ENCODE data around the gene FNTB. TPM values are rescaled to one million over a fixed set of nuclear protein-coding genes. Genes with fewer than 3 reads are reported as not detected.

The FNTB gene
- total and polyA plus RNA-seq, 2 donors (not counting 3 experiments of a cell fraction or from before 2014, with no cell fraction given): 21.0 to 21.6 TPM

DNA sequence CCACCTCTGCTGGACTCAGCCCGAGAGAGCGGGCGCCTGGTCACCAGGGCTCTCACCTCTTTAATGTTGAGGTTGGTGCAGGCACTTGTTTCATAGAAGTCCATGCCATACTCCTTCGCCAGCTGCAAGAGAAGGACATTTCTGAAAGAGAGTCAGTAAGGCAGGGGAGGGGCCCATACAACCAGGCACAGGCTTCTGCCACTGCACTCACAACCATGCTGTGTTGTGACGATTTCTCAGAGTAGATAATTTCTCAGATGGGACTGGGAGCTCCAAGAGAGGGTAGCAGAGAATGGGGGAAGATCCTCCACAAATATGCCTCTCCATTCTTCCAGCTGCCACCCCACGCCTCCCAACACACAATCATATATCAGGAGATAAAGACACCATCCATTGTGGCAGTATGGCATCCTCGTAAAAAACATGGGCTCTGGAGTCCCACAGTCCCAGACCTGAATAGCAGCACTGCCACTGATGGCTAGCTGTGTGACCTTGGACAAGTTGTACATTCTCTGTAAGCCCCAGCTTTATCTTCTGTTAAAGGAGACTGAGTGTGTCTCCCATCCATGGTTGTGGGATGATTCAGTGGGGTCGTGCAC, 38.0 kb upstream of the FNTB start:
- POLR2A ChIA-PET: no interaction called here
- Histone ChIP-seq H3K9me3 (replicated peaks; ENCODE audit: control insufficient read depth, insufficient read depth, low read length) (no peaks in the 10 kb centered on the region), H3K79me2 (ENCODE audit: control insufficient read depth, insufficient read depth, low read length) (no peaks in the 10 kb centered on the region), H3K9ac (replicated peaks; ENCODE audit: extremely low read depth, insufficient read depth, low read length) (no peak overlapping the region), H3K27me3 (ENCODE audit: control insufficient read depth in 2 of 2, insufficient read depth in 2 of 2, low read length in 2 of 2) (no peaks in the 10 kb centered on the region), H2AFZ (ENCODE audit: low read depth, low read length) (no peak overlapping the region), H4K20me1 (replicated peaks; ENCODE audit: control insufficient read depth, extremely low read depth, insufficient read depth, low read length) (no peaks in the 10 kb centered on the region), H3K4me2 (ENCODE audit: insufficient read depth, low read length) (no peak overlapping the region), H3K27ac (ENCODE audit: insufficient read depth, low read depth, low read length) (no peak overlapping the region), H3K9me1 (replicated peaks; ENCODE audit: control insufficient read depth, extremely low read depth, insufficient read depth, low read length) (no peaks in the 10 kb centered on the region), H3K4me3 (replicated peaks in 1 of 3; ENCODE audit: insufficient read depth in 1 of 3, low read depth in 1 of 3, low read length in 3 of 3) (no peak overlapping the region), H3K4me1 (ENCODE audit: control insufficient read depth, extremely low read depth, insufficient read depth, low read length) (no peaks in the 10 kb centered on the region), H3K36me3 (ENCODE audit: control insufficient read depth in 2 of 2, extremely low read depth in 1 of 2, insufficient read depth in 2 of 2, low read length in 2 of 2) (peaks cover 0 to 28% of the 10 kb centered on the region in 2 experiments)
- FAIRE-seq (no peak), DNase-seq (ENCODE audit: low read depth, low spot score) (no peak)
- TF ChIP-seq FOS (IDR thresholded peaks at IDR 0.05; ENCODE audit: borderline replicate concordance, insufficient read depth, low read length): no peak
- TF ChIP-seq JUN (IDR thresholded peaks at IDR 0.05; ENCODE audit: borderline replicate concordance, insufficient read depth, insufficient read length, low read depth): no peak
- TF ChIP-seq MAX (IDR thresholded peaks at IDR 0.05; ENCODE audit: insufficient read depth, insufficient read length): no peak
- no peak for TF ChIP-seq POLR2A (IDR thresholded peaks at IDR 0.05; ENCODE audit: low read depth, low read length)
- TF ChIP-seq GATA2 (IDR thresholded peaks at IDR 0.05; ENCODE audit: insufficient read depth, insufficient read length, low read depth, low read length): no peak
- TF ChIP-seq, protein P1, sequence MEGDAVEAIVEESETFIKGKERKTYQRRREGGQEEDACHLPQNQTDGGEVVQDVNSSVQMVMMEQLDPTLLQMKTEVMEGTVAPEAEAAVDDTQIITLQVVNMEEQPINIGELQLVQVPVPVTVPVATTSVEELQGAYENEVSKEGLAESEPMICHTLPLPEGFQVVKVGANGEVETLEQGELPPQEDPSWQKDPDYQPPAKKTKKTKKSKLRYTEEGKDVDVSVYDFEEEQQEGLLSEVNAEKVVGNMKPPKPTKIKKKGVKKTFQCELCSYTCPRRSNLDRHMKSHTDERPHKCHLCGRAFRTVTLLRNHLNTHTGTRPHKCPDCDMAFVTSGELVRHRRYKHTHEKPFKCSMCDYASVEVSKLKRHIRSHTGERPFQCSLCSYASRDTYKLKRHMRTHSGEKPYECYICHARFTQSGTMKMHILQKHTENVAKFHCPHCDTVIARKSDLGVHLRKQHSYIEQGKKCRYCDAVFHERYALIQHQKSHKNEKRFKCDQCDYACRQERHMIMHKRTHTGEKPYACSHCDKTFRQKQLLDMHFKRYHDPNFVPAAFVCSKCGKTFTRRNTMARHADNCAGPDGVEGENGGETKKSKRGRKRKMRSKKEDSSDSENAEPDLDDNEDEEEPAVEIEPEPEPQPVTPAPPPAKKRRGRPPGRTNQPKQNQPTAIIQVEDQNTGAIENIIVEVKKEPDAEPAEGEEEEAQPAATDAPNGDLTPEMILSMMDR (IDR thresholded peaks at IDR 0.05; ENCODE audit: extremely low read depth in 1 of 2, insufficient read depth in 1 of 2, low read depth in 1 of 2, low read length in 2 of 2): no peak
- no peak for TF ChIP-seq EZH2 (IDR thresholded peaks at IDR 0.05; ENCODE audit: borderline replicate concordance, low read depth, low read length, severe bottlenecking)
- no peak for TF ChIP-seq POLR2AphosphoS5 (IDR thresholded peaks at IDR 0.05; ENCODE audit: insufficient read depth, low read depth, low read length)
- no peak for TF ChIP-seq MYC (IDR thresholded peaks at IDR 0.05; ENCODE audit: low read depth, low read length)
- dilution Hi-C loops (cut with MboI; ENCODE audit: extremely low pct_ligation_motif_present, low sequenced_read_pairs) (no loop called here), intact Hi-C loops (cut with micrococcal nuclease) (no loop called here)
- no TSS peak for BruUV-seq (replicated peaks)
- CTCF ChIA-PET: interaction anchor here (1.4 kb wide), 1 partner anchor 71 kb away, joined by 5 read pairs; no protein-coding TSS in a partner anchor

All from endothelial cell of umbilical vein (primary cell).